K562 (cell line): ENCODE data around the gene CNBD2. TPM values are rescaled to one million over a fixed set of nuclear protein-coding genes. Genes with fewer than 3 reads are reported as not detected.

ENCODE experiments used
- ATAC-seq: fragments of 200-7000 bp; cut with Tn5 transposase; 3 replicates; pipeline ENCODE4 v1.9.1; 2020; ENCODE audit warnings: moderate library complexity
- BruUV-seq: library from RNA; stranded (reverse); fragments of 400-500 nt; replicated peaks from 2 replicates; lab custom pipeline; 2021; lab: Mats Ljungman, UMichigan
- CTCF ChIA-PET: fragments of 300-600 bp; formaldehyde crosslinking; extraction: SDS; loops from one replicate; lab custom pipeline; 2021; ENCODE audit warnings: low intra/inter-chr PET ratio; lab: Yijun Ruan, JAX
- POLR2A ChIA-PET: fragments of 300-600, 350-650 bp; sonication (Branson Sonifier 250); formaldehyde crosslinking; extraction: SDS; loops from one replicate; lab custom pipeline; 2021; ENCODE audit warnings: antibody characterized with exemption, inconsistent platforms; lab: Yijun Ruan, JAX
- DNase-seq, 4 experiments: peaks; one replicate each; pipeline versions ENCODE4 v3.0.0 to v3.0.0-alpha.2; 2011 to 2018; ENCODE audit warnings: low spot score in 3 of 4, mixed read lengths in 3 of 4; ENCODE audit errors: extremely low read depth in 1 of 4
- FAIRE-seq: peaks from 2 replicates; lab custom pipeline; 2011; peaks lifted over from hg19 to GRCh38; lab: Jason Lieb, UNC
- H2AFZ ChIP-seq: 2 replicates; pipeline ENCODE4 v1.6.0; 2011; ENCODE audit warnings: low read depth, low read length, control low read depth, inconsistent platforms
- H3K27ac ChIP-seq: fragments of 200-600 bp; 3 replicates; pipeline ENCODE4 v1.8.0; 2011; ENCODE audit warnings: low read depth, mild to moderate bottlenecking, control low read depth, inconsistent platforms, low read length, moderate library complexity, mixed read lengths; ENCODE audit errors: extremely low read depth
- H3K27me3 ChIP-seq, 2 experiments: fragments of 300-600 bp in 1 of 2; 2 replicates in 1 of 2; 3 replicates in 1 of 2; pipeline versions ENCODE4 v1.6.0 to v1.8.0; 2011; ENCODE audit warnings: inconsistent platforms in 2 of 2, low read length in 2 of 2, mild to moderate bottlenecking in 1 of 2, mixed read lengths in 1 of 2, moderate library complexity in 1 of 2; ENCODE audit not compliant: control insufficient read depth in 2 of 2, insufficient read depth in 2 of 2
- H3K36me3 ChIP-seq: fragments of 300-600 bp; 3 replicates; pipeline ENCODE4 v1.8.0; 2011; ENCODE audit warnings: mild to moderate bottlenecking, low read length, inconsistent platforms; ENCODE audit not compliant: control insufficient read depth, insufficient read depth
- H3K4me1 ChIP-seq, 2 experiments: fragments of 200-600 bp in 1 of 2; replicated peaks in 1 of 2; 2 replicates in 1 of 2; 3 replicates in 1 of 2; pipeline versions ENCODE4 v1.5.1 to v1.8.0; 2011; ENCODE audit warnings: inconsistent platforms in 2 of 2, low read length in 2 of 2, mild to moderate bottlenecking in 1 of 2, mixed read lengths in 1 of 2, moderate library complexity in 1 of 2; ENCODE audit not compliant: control insufficient read depth in 2 of 2, insufficient read depth in 2 of 2
- H3K4me2 ChIP-seq: 2 replicates; pipeline ENCODE4 v1.6.1; 2011; ENCODE audit warnings: low read length, control low read depth, inconsistent platforms, mixed read lengths; ENCODE audit not compliant: insufficient read depth
- H3K4me3 ChIP-seq: fragments of 200-600 bp; sonication (generic), shearing (Covaris generic); 2 replicates; pipeline ENCODE4 v1.5.1; 2016; ENCODE audit warnings: control low read depth, inconsistent platforms
- H3K79me2 ChIP-seq: fragments of 200-600 bp; 3 replicates; pipeline ENCODE4 v1.8.0; 2011; ENCODE audit warnings: low read length, inconsistent platforms; ENCODE audit not compliant: control insufficient read depth, insufficient read depth
- H3K9ac ChIP-seq, 2 experiments: 2 replicates each; pipeline versions ENCODE4 v1.6.0 to v1.6.1; 2011; ENCODE audit warnings: low read depth in 2 of 2, low read length in 2 of 2, control low read depth in 1 of 2, inconsistent platforms in 1 of 2, mild to moderate bottlenecking in 1 of 2, mixed read lengths in 1 of 2; ENCODE audit not compliant: insufficient read depth in 1 of 2
- H3K9me1 ChIP-seq: one replicate; pipeline ENCODE4 v1.6.0; 2011; ENCODE audit warnings: inconsistent platforms, mild to moderate bottlenecking, low read length, moderate library complexity; ENCODE audit not compliant: control insufficient read depth, insufficient read depth
- H3K9me3 ChIP-seq: replicated peaks from 2 replicates; pipeline ENCODE4 v1.5.1; 2011; ENCODE audit warnings: low read depth, low read length, inconsistent platforms; ENCODE audit not compliant: control insufficient read depth, insufficient read depth
- H4K20me1 ChIP-seq: replicated peaks from 2 replicates; pipeline ENCODE4 v1.6.1; 2011; ENCODE audit warnings: low read length, inconsistent platforms, mixed read lengths; ENCODE audit not compliant: control insufficient read depth, insufficient read depth
- KDM4B ChIP-seq, 2 experiments: fragments of 450-650 bp in 1 of 2; sonication (generic) in 1 of 2; IDR thresholded peaks; 2 replicates each; pipeline ENCODE4 v1.6.1; 2016 to 2017; ENCODE audit warnings: borderline replicate concordance in 2 of 2, antibody characterized with exemption in 1 of 2, low read depth in 1 of 2, mild to moderate bottlenecking in 1 of 2
- MTA3 ChIP-seq: fragments of 450-650 bp; formaldehyde crosslinking; IDR thresholded peaks from 2 replicates; pipeline ENCODE4 v1.6.1; 2017; ENCODE audit warnings: mild to moderate bottlenecking, borderline replicate concordance
- PHF21A ChIP-seq: fragments of 450-650 bp; IDR thresholded peaks from 2 replicates; pipeline ENCODE4 v1.6.1; 2017; ENCODE audit warnings: low read depth, borderline replicate concordance
- RERE ChIP-seq: sonication (generic); formaldehyde crosslinking; IDR thresholded peaks from 2 replicates; pipeline ENCODE4 v1.8.0; 2023; ENCODE audit warnings: missing genetic modification reagents, mild to moderate bottlenecking, borderline replicate concordance
- SRSF3 ChIP-seq: fragments of 200-400 bp; formaldehyde crosslinking; IDR thresholded peaks from 2 replicates; pipeline ENCODE4 v1.6.1; 2016; ENCODE audit warnings: mild to moderate bottlenecking, low read length, moderate library complexity; ENCODE audit not compliant: insufficient read depth
- ZNF324 ChIP-seq: fragments of 250-450 bp; sonication (Bioruptor Pico); IDR thresholded peaks from 2 replicates; pipeline ENCODE4 v1.4.0; 2020; ENCODE audit warnings: mild to moderate bottlenecking
- WGBS: fragments of 100-300 bp; shearing (Covaris generic); methylation state at CpG from one replicate; pipeline ENCODE4 v1.1.6; 2016; ENCODE audit warnings: low coverage, mixed read lengths; ENCODE audit not compliant: insufficient coverage; ENCODE audit errors: missing lambda C conversion rate; 5-methylcytosine and 5-hydroxymethylcytosine counted together
- in situ Hi-C: fragments of 300-500 bp; cut with MboI; formaldehyde crosslinking; loops from 4 replicates; pipeline ENCODE4 v1.15.0; 2018; ENCODE audit warnings: inconsistent platforms, mixed read lengths
- intact Hi-C: fragments of 100-400 bp; cut with micrococcal nuclease; formaldehyde crosslinking; loops from 2 replicates; pipeline ENCODE4 v1.14.2; 2022
- polyA plus RNA-seq, 8 experiments: library from polyadenylated mRNA; depleted of rRNA in 4 of 8; stranded (reverse) in 5 of 8; unstranded in 3 of 8; fragments of >200 nt; fragmentation: Nextera tagmentation in 2 of 8; fragmentation: Illumina TruSeq in 1 of 8; extraction: Ambion mirVana in 2 of 8; extraction: Trizol in 1 of 8; gene quantifications; 2 replicates each; pipeline versions ENCODE4 v1.2.1 to v1.2.3, GENCODE V29; 2011 to 2014; ENCODE audit warnings: inconsistent platforms in 1 of 8, missing spikeins in 1 of 8
- total RNA-seq, 7 experiments: library from RNA; depleted of rRNA in 6 of 7; stranded (reverse); fragments of >200 nt in 6 of 7; fragmentation: Illumina TruSeq in 2 of 7; extraction: Trizol in 2 of 7; gene quantifications; 2 replicates each; pipeline versions ENCODE4 v1.2.1 to v1.2.3, GENCODE V29; 2011 to 2021; ENCODE audit warnings: low replicate concordance in 1 of 7

Gene CNBD2
- total and polyA plus RNA-seq, 9 of the 15 experiments (the other 6 are each of a cell fraction or from before 2014, with no cell fraction given), result 3.2 to 17.5 (median 5.3) TPM

- WGBS, result 83% methylated on average over 4 of the region's 4 CpGs
- CTCF ChIA-PET, result no interaction called here
- intact Hi-C loops, result no loop called here
- H2AFZ ChIP-seq, result no peak overlapping the region
- FAIRE-seq, result no peak
- H3K27me3 ChIP-seq, result no peaks in the 10 kb centered on the region
- POLR2A ChIA-PET, result interaction anchor here (0.9 to 1.1 kb wide), 2 partner anchors 19 to 20 kb away, joined by 3 to 6 read pairs; partner anchors contain the start of gene SCAND1
- H3K9ac ChIP-seq, result no peak overlapping the region; a peak in 1 of 4 replicates
- H3K79me2 ChIP-seq, result no peaks in the 10 kb centered on the region
- no TSS peak for BruUV-seq
- DNase-seq, result no peak
- TF ChIP-seq SRSF3 (no peak), KDM4B (IDR thresholded peaks at IDR 0.05; ENCODE audit: borderline replicate concordance in 2 of 2, low read depth in 1 of 2) (no peak), ZNF324 (no peak), PHF21A (no peak), MTA3 (no peak), RERE (CRISPR knock-in tag) (no peak)
- no peaks in the 10 kb centered on the region for H3K4me1 ChIP-seq
- in situ Hi-C loops, result no loop called here
- H3K9me3 ChIP-seq, result no peaks in the 10 kb centered on the region
- peaks cover 30% of the 10 kb centered on the region; the same call in 2 of the 3 replicates for H3K36me3 ChIP-seq
- H3K27ac ChIP-seq, result no peak overlapping the region
- no peak overlapping the region for H3K4me3 ChIP-seq
- H4K20me1 ChIP-seq, result no peaks in the 10 kb centered on the region
- ATAC-seq, result no peak
- H3K4me2 ChIP-seq, result no peak overlapping the region
- no peaks in the 10 kb centered on the region for H3K9me1 ChIP-seq
Observed at GRCh38 chr20:35934050-35934449, 34.3 kb upstream of the CNBD2 start.
